GM12878 (cell line): Measurements from ENCODE around the gene UNC5B. TPM values are rescaled to one million over a fixed set of nuclear protein-coding genes. Genes with fewer than 3 reads are reported as not detected.

ENCODE experiments used
- ATAC-seq: fragments of 200-7000 bp; cut with Tn5 transposase; 3 replicates; pipeline ENCODE4 v1.9.1; 2020; ENCODE audit warnings: mild to moderate bottlenecking, moderate library complexity
- BruUV-seq: library from RNA; stranded (reverse); fragments of 400-500 nt; replicated peaks from 2 replicates; lab custom pipeline; 2021; lab: Mats Ljungman, UMichigan
- CTCF ChIA-PET: fragments of 300-600 bp; sonication (Branson Sonifier 250); formaldehyde crosslinking; extraction: SDS; loops from one replicate; lab custom pipeline; 2021; ENCODE audit warnings: inconsistent platforms; lab: Yijun Ruan, JAX
- POLR2A ChIA-PET: fragments of 350-600 bp; formaldehyde crosslinking; extraction: SDS; loops from one replicate; lab custom pipeline; 2021; ENCODE audit warnings: inconsistent platforms; lab: Charles Lee
- RAD21 ChIA-PET: fragments of 300-600 bp; sonication (Branson Sonifier 250); formaldehyde crosslinking; loops from one replicate; lab custom pipeline; 2023; ENCODE audit warnings: antibody characterized with exemption; ENCODE audit not compliant: unreplicated experiment; lab: Charles Lee
- SMC1A ChIA-PET: fragments of 300-600 bp; sonication (Branson Sonifier 250); formaldehyde crosslinking; loops from one replicate; lab custom pipeline; 2023; ENCODE audit not compliant: unreplicated experiment, uncharacterized antibody; lab: Charles Lee
- DNase-seq: peaks from one replicate; pipeline ENCODE4 v3.0.0-alpha.2; 2011; ENCODE audit warnings: low read depth, low spot score
- FAIRE-seq: peaks from 3 replicates; lab custom pipeline; 2011; peaks lifted over from hg19 to GRCh38; lab: Jason Lieb, UNC
- H2AFZ ChIP-seq: 2 replicates; pipeline ENCODE4 v1.6.0; 2011; ENCODE audit warnings: low read depth, low read length, control low read depth; ENCODE audit not compliant: control insufficient read depth
- H3K27ac ChIP-seq: 2 replicates; pipeline ENCODE4 v1.5.1; 2011; ENCODE audit warnings: control low read depth; ENCODE audit not compliant: control insufficient read depth, insufficient read depth
- H3K27me3 ChIP-seq, 2 experiments: replicated peaks in 1 of 2; 2 replicates each; pipeline versions ENCODE4 v1.6.0 to v1.6.1; 2011; ENCODE audit warnings: low read length in 1 of 2; ENCODE audit not compliant: control insufficient read depth in 2 of 2, insufficient read depth in 2 of 2
- H3K36me3 ChIP-seq, 2 experiments: 2 replicates each; pipeline ENCODE4 v1.5.1; 2011; ENCODE audit warnings: low read length in 1 of 2; ENCODE audit not compliant: control insufficient read depth in 2 of 2, insufficient read depth in 2 of 2
- H3K4me1 ChIP-seq: 2 replicates; pipeline ENCODE4 v1.6.1; 2011; ENCODE audit warnings: mild to moderate bottlenecking, low read length, moderate library complexity, mixed read lengths; ENCODE audit not compliant: control insufficient read depth, insufficient read depth
- H3K4me2 ChIP-seq: 2 replicates; pipeline ENCODE4 v1.6.0; 2011; ENCODE audit warnings: control low read depth; ENCODE audit not compliant: control insufficient read depth, insufficient read depth
- H3K4me3 ChIP-seq: fragments of 200-600 bp; sonication (generic); 2 replicates; pipeline ENCODE4 v1.5.1; 2016
- H3K79me2 ChIP-seq: 2 replicates; pipeline ENCODE4 v1.6.0; 2011; ENCODE audit warnings: low read length; ENCODE audit not compliant: control insufficient read depth, insufficient read depth
- H3K9ac ChIP-seq: 2 replicates; pipeline ENCODE4 v1.8.0; 2011; ENCODE audit warnings: low read length, control low read depth, mixed read lengths; ENCODE audit not compliant: control insufficient read depth, insufficient read depth
- H3K9me3 ChIP-seq: replicated peaks from 3 replicates; pipeline ENCODE4 v1.5.1; 2011; ENCODE audit warnings: mild to moderate bottlenecking, low read length; ENCODE audit not compliant: control insufficient read depth, insufficient read depth
- H4K20me1 ChIP-seq: 2 replicates; pipeline ENCODE4 v1.6.0; 2011; ENCODE audit not compliant: control insufficient read depth, insufficient read depth
- ATF7 ChIP-seq: fragments of 450-650 bp; IDR thresholded peaks from 2 replicates; pipeline ENCODE4 v1.6.1; 2016; ENCODE audit warnings: low read depth, mild to moderate bottlenecking
- BMI1 ChIP-seq: fragments of 450-650 bp; IDR thresholded peaks from 2 replicates; pipeline ENCODE4 v1.6.1; 2016; ENCODE audit warnings: mild to moderate bottlenecking, moderate library complexity, borderline replicate concordance
- NR2F1 ChIP-seq: fragments of 450-650 bp; conservative IDR thresholded peaks from 2 replicates; pipeline ENCODE4 v1.6.1; 2017; ENCODE audit warnings: mild to moderate bottlenecking
- RELA ChIP-seq: fragments of 450-650 bp; IDR thresholded peaks from 2 replicates; pipeline ENCODE4 v1.8.0; 2014; ENCODE audit warnings: borderline replicate concordance; ENCODE audit not compliant: partially characterized antibody
- SUPT20H ChIP-seq: IDR thresholded peaks from 2 replicates; pipeline ENCODE4 v1.6.1; 2011; ENCODE audit warnings: low read depth, mild to moderate bottlenecking, low read length, moderate library complexity, borderline replicate concordance; ENCODE audit not compliant: control insufficient read depth
- TBL1XR1 ChIP-seq: IDR thresholded peaks from 2 replicates; pipeline ENCODE4 v1.6.1; 2012; ENCODE audit warnings: low read depth, low read length, improper control_type of control experiment
- ZBED1 ChIP-seq: IDR thresholded peaks from 2 replicates; pipeline ENCODE4 v1.6.1; 2016; ENCODE audit warnings: borderline replicate concordance
- ZNF384 ChIP-seq: IDR thresholded peaks from 2 replicates; pipeline ENCODE4 v1.6.1; 2012; ENCODE audit warnings: low read depth, mild to moderate bottlenecking, low read length, improper control_type of control experiment, borderline replicate concordance
- WGBS: methylation state at CpG from one replicate; pipeline ENCODE4 v1.1.6; 2016; ENCODE audit warnings: low lambda C conversion rate; ENCODE audit not compliant: insufficient replicate concordance, insufficient coverage; ENCODE audit errors: missing lambda C conversion rate; 5-methylcytosine and 5-hydroxymethylcytosine counted together
- in situ Hi-C: fragments of 300-500 bp; cut with MboI; formaldehyde crosslinking; loops from 9 replicates; pipeline ENCODE4 v1.14.3; 2018; ENCODE audit warnings: mixed read lengths
- intact Hi-C: fragments of 100-400 bp; cut with micrococcal nuclease; formaldehyde crosslinking; loops from one replicate; pipeline ENCODE4 v1.14.2; 2022; ENCODE audit not compliant: unreplicated experiment
- polyA plus RNA-seq, 11 experiments: library from polyadenylated mRNA; depleted of rRNA in 4 of 11; unstranded in 6 of 11; stranded (reverse) in 5 of 11; fragments of >200 nt; fragmentation: Nextera tagmentation in 4 of 11; fragmentation: Illumina TruSeq in 1 of 11; extraction: Ambion mirVana in 4 of 11; extraction: Trizol in 1 of 11; gene quantifications; 1 replicate in 1 of 11; 2 replicates in 10 of 11; pipeline versions ENCODE4 v1.2.1 to v1.2.3, GENCODE V29; 2011 to 2016; ENCODE audit warnings: inconsistent platforms in 2 of 11, missing spikeins in 2 of 11, low read depth in 1 of 11
- total RNA-seq, 4 experiments: library from RNA; depleted of rRNA in 3 of 4; stranded (reverse); fragments of >200 nt in 3 of 4; fragmentation: Illumina TruSeq in 1 of 4; extraction: Trizol in 1 of 4; gene quantifications; 2 replicates each; pipeline versions ENCODE4 v1.2.1 to v1.2.3, GENCODE V29; 2013 to 2021
- TF ChIP-seq, protein P1 (sequence below): fragments of 450-650 bp; IDR thresholded peaks from 2 replicates; pipeline ENCODE4 v1.6.1; 2017; ENCODE audit warnings: antibody characterized with exemption, mild to moderate bottlenecking, moderate library complexity
- TF ChIP-seq, protein P2 (sequence below): fragments of 150-350 bp; IDR thresholded peaks from 2 replicates; pipeline ENCODE4 v1.6.1; 2016; ENCODE audit warnings: low read depth, low read length
- TF ChIP-seq, protein P3 (sequence below): IDR thresholded peaks from 2 replicates; pipeline ENCODE4 v1.6.1; 2012; ENCODE audit warnings: mild to moderate bottlenecking, low read depth, low read length

Gene UNC5B
- total and polyA plus RNA-seq, 10 of the 15 experiments (the other 5 are each of a cell fraction or from before 2014, with no cell fraction given): 0.03 to 0.08 TPM; not detected in 8

DNA sequence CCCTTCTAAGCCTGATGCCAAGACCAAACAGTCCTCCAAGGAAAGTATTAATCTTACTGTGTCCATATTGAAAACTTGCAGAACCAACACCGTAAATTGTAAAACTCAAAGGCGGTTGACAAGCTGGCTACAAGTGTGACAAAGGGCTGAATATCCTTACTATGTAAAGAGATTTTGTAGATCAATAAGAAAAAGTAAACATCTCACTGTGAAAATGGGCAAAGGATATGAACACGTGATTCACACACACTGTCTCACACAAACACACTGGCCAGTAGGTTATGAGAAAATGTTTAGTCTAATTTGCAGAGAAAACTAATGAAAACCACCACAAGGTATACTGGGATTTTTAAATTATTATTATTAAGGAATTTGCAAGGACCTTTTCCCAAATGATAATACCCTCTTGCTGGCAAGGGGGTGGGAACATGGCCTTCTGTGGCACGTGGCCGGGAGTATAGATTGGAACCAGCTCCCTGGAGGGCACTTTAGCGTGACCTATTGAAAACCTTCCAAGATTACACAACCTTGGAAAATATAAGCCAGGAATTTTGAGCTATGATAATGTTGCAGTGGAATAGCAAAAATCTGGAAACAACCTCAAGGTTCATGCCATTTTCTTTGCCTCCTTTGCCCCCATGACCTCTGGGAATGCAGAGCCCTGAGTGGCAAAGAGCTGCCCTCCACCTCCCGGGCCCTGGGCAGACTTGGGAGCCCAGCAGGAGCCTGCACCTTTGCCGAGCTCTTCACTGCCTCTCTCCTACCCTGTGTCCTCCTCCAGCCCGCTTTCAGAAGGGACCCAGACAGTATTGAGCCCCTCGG lies 80.5 kb downstream of the UNC5B start:
- ChIA-PET SMC1A (no interaction called here), CTCF (interaction anchor here (0.6 kb wide), 1 partner anchor 9 kb away, joined by 6 read pairs; no protein-coding TSS in a partner anchor), RAD21 (no interaction called here), POLR2A (interaction anchor here (0.5 kb wide), 1 partner anchor 261 kb away, joined by 3 read pairs; no protein-coding TSS in a partner anchor)
- Histone ChIP-seq H3K79me2 (no peaks in the 10 kb centered on the region), H3K27ac (no peak overlapping the region), H3K9me3 (no peaks in the 10 kb centered on the region), H3K36me3 (no peaks in the 10 kb centered on the region), H3K27me3 (peaks cover 0 to 2% of the 10 kb centered on the region in 2 experiments; a peak in 3 of 4 replicates), H3K4me1 (no peaks in the 10 kb centered on the region), H3K4me3 (no peak overlapping the region), H2AFZ (no peak overlapping the region), H4K20me1 (no peaks in the 10 kb centered on the region), H3K4me2 (no peak overlapping the region), H3K9ac (no peak overlapping the region)
- 19% methylated on average over 9 of the region's 10 CpGs for WGBS
- ATAC-seq (no peak), FAIRE-seq (no peak), DNase-seq (no peak)
- in situ Hi-C loops: no loop called here
- BruUV-seq: no TSS peak
- intact Hi-C loops: no loop called here
- TF ChIP-seq ATF7 (no peak), BMI1 (no peak), SUPT20H (no peak), RELA (no peak), ZBED1 (no peak), TBL1XR1 (no peak), NR2F1 (no peak), ZNF384 (no peak)
- TF ChIP-seq, protein P1, sequence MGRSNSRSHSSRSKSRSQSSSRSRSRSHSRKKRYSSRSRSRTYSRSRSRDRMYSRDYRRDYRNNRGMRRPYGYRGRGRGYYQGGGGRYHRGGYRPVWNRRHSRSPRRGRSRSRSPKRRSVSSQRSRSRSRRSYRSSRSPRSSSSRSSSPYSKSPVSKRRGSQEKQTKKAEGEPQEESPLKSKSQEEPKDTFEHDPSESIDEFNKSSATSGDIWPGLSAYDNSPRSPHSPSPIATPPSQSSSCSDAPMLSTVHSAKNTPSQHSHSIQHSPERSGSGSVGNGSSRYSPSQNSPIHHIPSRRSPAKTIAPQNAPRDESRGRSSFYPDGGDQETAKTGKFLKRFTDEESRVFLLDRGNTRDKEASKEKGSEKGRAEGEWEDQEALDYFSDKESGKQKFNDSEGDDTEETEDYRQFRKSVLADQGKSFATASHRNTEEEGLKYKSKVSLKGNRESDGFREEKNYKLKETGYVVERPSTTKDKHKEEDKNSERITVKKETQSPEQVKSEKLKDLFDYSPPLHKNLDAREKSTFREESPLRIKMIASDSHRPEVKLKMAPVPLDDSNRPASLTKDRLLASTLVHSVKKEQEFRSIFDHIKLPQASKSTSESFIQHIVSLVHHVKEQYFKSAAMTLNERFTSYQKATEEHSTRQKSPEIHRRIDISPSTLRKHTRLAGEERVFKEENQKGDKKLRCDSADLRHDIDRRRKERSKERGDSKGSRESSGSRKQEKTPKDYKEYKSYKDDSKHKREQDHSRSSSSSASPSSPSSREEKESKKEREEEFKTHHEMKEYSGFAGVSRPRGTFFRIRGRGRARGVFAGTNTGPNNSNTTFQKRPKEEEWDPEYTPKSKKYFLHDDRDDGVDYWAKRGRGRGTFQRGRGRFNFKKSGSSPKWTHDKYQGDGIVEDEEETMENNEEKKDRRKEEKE: no peak
- TF ChIP-seq, protein P2, sequence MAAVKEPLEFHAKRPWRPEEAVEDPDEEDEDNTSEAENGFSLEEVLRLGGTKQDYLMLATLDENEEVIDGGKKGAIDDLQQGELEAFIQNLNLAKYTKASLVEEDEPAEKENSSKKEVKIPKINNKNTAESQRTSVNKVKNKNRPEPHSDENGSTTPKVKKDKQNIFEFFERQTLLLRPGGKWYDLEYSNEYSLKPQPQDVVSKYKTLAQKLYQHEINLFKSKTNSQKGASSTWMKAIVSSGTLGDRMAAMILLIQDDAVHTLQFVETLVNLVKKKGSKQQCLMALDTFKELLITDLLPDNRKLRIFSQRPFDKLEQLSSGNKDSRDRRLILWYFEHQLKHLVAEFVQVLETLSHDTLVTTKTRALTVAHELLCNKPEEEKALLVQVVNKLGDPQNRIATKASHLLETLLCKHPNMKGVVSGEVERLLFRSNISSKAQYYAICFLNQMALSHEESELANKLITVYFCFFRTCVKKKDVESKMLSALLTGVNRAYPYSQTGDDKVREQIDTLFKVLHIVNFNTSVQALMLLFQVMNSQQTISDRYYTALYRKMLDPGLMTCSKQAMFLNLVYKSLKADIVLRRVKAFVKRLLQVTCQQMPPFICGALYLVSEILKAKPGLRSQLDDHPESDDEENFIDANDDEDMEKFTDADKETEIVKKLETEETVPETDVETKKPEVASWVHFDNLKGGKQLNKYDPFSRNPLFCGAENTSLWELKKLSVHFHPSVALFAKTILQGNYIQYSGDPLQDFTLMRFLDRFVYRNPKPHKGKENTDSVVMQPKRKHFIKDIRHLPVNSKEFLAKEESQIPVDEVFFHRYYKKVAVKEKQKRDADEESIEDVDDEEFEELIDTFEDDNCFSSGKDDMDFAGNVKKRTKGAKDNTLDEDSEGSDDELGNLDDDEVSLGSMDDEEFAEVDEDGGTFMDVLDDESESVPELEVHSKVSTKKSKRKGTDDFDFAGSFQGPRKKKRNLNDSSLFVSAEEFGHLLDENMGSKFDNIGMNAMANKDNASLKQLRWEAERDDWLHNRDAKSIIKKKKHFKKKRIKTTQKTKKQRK: no peak
- TF ChIP-seq, protein P3, sequence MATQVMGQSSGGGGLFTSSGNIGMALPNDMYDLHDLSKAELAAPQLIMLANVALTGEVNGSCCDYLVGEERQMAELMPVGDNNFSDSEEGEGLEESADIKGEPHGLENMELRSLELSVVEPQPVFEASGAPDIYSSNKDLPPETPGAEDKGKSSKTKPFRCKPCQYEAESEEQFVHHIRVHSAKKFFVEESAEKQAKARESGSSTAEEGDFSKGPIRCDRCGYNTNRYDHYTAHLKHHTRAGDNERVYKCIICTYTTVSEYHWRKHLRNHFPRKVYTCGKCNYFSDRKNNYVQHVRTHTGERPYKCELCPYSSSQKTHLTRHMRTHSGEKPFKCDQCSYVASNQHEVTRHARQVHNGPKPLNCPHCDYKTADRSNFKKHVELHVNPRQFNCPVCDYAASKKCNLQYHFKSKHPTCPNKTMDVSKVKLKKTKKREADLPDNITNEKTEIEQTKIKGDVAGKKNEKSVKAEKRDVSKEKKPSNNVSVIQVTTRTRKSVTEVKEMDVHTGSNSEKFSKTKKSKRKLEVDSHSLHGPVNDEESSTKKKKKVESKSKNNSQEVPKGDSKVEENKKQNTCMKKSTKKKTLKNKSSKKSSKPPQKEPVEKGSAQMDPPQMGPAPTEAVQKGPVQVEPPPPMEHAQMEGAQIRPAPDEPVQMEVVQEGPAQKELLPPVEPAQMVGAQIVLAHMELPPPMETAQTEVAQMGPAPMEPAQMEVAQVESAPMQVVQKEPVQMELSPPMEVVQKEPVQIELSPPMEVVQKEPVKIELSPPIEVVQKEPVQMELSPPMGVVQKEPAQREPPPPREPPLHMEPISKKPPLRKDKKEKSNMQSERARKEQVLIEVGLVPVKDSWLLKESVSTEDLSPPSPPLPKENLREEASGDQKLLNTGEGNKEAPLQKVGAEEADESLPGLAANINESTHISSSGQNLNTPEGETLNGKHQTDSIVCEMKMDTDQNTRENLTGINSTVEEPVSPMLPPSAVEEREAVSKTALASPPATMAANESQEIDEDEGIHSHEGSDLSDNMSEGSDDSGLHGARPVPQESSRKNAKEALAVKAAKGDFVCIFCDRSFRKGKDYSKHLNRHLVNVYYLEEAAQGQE: no peak
